CD4-positive, alpha-beta T cell treated with Interleukin-17A for 1 hour (primary cell): ENCODE measurements around the gene GOT2.
"Not testable (repeated sequence)": the region's sequence is repeated elsewhere in the genome, so short reads cannot be mapped to it uniquely, and the experiment has no call there.

Experiments
- DNase-seq: peaks from one replicate; pipeline ENCODE4 v3.0.0-alpha.2; 2020

Gene GOT2

DNA sequence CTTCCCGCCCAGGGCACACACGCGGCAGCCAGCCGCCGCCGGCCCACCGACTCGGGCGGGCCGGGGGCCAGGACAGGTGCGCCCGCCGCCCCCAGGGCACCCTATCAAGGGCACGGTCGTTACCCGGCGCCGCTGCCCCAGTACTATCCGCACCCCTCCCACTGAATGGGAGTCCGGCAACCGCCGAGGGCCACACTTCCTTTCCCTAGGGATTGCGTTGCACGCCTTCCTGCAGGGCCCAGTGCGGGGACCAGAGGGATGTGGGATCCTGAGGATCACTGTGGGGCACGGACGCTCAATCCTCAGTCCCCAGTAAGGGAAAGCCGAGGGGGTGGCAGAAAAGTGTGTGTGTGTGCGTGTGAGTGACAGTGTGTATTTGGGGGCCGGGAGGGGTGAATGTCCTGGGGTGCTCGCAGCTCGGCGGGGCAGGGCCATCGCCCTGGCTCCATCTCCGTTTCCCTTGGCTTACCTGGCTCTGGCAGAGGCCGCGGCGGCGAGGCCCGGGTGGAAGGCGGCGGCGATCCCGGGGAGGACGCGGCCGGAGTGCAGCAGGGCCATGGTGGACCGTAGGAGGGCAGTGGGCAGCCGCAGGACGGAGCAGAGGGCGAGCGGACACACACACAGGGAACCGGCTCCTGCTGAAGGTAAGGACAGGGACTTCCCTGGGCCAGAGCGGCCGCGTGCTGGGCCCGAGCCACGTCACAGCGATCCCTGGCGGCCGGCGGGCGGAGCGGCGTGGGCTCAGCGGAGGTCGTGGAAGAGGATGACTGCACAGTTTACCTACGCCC is at the start of gene GOT2:
GOT2 (minus strand) TSS at position 646 of the 788 bp plus-strand sequence; CDS start at position 558, 88 bp downstream.
- DNase-seq, result peak; percentile 83

DNA sequence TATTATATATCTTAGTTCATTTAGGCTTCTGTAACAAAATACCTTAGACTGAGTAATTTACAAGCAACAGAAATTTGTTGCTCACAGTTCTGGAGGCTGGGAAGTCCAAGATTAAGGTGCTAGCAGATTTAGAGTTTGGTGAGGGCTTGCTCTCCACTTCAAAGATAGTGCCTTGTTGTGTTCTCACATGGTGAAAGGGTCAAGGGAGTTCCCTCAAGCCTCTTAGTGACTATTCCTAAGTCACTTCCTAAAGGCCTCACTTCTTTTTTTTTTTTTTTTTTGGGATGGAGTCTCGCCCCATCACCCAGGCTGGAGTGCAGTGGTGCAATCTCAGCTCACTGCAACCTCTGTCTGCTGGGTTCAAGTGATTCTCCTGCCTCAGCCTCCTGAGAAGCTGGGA is 45.2 kb upstream of the GOT2 start:
- DNase-seq, result not testable (repeated sequence)

DNA sequence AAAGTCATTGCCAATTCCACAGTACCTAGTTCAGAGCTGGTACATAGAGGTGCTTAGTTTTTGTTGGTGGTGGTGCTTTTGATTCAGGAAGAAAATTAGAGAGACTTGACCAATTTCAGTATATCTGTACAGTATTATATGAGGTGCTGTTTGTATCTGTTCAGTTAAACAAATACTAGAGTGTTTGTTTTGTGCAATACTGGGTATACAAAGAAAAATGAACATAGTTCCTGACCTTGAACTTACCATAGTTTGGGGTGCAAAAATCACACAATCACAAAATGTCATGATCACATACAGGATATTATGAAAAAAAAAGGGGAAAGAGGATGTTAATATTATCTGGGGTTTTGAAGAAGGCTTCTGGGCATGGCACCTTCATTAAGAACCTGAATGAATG is 39.8 kb upstream of the GOT2 start:
- DNase-seq, result no peak

DNA sequence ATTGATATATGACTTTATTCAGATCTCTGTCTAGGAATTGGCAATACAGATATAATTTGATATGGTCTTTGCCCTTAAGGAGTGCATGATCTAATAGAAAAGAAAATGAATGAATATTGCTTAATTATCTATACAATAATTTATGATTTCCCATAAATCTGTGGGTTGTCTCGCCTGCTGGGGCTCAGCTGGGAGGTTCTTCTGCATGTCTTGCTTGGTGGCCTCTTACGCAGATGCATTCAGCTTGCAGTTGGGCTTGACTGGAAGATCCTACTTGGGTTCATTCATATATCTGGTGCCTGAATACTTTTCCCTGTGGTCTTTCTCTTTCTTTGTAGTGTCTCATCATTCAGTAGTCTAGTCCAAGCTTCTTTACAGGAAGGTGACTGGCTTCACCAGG is 34.0 kb upstream of the GOT2 start:
- DNase-seq, result no peak

DNA sequence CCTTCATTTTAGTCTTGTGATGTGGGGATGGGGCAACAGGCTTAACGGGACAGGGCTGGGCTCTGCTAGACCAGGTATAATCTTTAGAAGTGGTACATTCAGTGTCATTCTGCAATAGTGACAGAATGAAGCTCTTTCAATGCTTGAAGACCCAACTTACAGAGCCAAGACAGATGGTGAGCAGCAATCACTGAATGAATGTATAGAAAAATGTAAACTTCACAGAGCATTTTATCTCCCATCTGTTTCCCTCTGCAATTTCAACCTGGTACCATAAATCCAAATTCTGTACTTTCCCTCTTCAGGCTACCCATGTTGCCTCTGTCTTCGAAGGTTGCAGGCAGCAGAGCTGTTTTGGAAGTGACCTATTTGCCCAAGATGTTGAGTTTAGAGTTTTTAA is 33.5 kb upstream of the GOT2 start:
- no peak for DNase-seq

DNA sequence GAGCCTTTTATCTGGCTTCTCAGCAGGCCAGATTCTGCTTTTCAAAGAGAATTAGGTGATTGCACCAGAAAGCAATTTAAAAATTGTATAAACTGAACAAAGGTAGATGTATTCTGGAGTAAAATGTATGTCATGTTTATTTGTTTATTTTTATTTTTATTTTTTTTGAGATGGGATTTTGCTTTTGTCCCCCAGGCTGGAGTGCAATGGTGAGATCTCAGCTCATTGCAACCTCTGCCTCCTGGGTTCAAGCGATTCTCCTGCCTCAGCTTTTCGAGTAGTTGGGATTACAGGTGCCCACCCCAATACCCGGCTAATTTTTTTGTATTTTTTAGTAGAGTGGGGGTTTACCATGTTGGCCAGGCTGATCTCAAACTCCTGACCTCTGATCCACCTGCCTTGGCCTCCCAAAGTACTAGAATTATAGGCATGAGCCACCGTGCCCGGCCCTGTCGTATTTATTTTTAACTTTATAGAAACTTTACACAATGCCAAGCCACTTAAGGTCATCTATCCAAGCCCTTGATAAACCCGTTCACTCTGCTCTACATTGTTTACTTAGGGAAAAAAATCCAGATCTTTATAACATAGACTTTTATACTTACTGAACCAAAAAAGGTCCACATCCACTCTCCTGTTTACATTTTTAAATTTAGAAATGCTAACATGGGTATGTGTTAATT is 22.7 kb upstream of the GOT2 start:
- DNase-seq, result no peak

DNA sequence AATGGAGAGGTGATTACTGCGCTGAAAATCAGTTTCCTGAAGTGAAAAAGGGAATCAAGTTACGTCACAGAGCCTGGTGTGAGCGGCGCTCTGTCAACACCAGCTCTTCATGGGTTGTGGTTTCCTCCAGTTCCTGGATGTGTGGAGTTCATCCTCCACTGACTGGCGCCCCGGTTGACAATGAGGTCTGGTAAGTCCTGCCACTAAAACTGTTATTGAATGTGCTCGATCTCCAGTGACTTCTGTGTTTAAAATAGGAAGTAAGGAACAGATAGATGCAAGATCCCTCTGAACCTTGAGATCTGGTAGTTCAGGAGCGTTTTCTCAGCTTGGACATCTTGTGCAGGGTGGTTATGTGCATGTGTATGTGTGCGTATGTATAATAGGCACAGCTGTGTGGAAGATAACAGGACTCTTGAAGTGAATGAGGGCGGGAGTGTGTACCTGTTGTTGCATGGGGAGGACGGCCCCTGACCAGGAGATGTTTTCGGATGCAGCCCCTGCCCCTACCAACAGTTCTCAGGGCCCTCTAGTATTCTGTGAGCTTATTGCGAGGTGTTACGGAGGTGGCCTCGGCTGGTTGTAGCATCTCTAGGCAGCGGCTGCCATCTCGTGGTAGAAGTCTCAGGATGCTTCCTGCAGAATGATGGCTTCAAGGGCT is 22.0 kb upstream of the GOT2 start:
- peak; percentile 82 for DNase-seq

DNA sequence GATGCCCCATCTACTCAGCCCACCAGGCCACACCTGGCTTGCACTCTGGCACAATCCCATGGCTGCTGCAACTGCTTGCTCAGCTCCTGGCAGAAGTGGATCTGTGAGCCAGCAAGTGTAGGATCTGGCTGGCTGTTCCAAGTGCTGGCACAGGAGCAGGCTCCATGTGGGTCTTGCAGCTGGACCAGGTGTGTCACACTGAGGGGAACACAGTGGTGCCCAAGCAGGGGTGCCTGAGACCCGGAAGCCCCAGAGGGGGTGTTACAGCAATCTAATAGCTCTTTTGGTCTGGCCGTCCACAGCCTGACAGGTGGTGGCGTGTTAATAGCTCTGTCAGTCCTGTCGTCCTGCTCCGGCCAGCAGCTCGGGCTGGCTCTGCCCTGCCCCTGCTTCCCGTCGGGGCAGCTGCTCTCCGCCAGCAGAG is 19.6 kb upstream of the GOT2 start:
- no peak for DNase-seq

DNA sequence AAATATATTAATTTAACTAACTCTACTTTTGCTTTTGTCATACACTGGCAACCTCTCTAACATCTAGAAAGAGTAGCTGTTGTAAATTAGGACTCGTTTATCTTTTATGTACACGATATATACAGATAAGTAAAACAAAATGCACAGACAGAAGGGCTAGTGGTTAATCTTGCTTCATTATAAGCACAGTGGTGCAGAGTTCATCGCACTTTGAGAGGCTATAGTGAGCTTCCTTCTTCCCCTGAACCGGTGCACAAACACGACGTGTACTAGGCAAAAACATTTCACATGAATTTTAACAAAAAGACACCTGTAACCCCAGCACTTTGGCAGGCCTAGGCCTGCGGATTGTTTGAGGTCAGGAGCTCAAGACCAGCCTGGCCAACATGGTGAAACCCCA is 10.4 kb upstream of the GOT2 start:
- no peak for DNase-seq

DNA sequence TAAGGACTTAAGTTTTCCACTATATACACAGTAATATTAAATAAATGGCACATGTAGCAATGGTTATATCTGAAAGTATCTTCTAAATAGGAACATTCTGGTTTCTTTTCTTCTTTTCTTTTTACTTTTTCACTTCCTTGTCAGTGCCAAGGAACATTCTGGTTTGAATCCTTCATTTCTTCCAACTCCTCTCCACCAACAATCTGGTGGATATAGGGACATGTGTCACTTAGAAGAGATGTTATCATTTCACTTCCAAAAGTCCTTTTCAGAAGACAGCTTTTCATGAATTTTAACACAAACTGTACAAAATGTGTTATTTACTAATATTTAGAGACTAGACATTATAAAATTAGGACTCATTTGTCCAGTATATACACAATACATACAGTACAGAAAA is 7.9 kb upstream of the GOT2 start:
- DNase-seq, result no peak

DNA sequence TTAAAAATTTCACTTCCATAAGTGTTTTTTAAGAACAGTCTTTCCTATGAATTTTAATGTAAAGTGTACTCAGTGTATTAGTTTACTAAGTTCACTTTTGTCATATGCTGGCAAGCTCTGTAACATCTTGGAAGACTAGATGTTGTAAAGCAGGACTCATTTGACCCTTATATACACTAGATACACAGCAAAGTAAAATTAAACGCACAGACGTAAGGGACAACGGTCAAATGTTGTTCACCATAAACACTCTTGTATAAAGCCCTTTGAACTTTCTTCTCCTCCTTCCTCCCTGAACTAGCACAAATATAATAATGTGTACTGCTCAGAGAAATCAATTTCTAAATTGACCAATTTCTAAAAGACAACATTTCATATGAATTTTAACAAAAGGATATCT is 7.0 kb upstream of the GOT2 start:
- no peak for DNase-seq

DNA sequence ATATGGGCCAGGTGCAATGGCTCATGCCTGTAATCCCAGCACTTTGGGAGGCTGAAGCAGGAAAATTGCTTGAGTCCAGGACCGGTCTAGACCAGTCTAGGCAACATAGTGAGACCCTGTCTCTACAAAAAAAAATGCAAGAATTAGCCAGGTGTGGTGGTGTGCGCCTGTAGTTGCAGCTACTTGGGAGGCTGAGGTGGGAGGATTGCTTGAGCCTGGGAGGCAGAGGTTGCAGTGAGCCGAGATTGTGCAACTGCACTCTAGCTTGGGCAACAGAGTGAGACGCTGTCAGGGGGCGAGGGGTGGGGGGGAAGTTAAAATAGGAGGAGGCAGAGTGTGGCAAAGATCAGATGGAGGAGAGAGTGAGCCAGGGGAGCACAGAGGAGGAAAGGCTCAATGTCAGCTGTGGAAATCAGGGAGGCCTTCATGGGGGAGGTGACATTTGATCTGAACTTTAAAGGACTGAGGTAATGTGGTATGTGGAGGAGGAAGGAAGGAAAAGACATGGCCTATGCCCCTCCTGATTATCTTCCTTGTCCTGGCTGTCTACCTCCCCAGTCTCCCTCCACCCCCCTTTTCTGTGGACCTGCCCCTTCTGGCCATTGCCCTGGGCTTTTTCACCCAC is 4.7 kb upstream of the GOT2 start:
- DNase-seq, result no peak

DNA sequence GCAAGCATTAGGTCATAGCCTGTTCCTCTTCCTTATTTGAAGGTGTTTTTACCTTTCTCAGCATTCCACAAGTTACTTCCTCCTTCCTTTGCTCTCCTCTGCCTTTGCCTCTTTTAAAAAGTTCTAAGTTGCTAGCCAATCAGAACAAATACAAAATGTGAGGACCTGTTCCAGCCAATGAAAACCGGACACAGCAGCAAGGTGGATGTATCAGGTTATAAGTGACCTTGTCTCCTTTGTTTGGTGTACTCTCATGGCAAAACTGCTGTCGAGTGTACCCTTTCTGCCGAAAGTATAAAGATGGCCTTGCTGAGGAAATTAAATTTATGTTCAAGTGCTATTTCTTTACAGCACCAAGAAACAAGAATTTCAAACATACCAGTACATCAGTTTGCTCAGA is 2.2 kb upstream of the GOT2 start:
- not testable (repeated sequence) for DNase-seq

DNA sequence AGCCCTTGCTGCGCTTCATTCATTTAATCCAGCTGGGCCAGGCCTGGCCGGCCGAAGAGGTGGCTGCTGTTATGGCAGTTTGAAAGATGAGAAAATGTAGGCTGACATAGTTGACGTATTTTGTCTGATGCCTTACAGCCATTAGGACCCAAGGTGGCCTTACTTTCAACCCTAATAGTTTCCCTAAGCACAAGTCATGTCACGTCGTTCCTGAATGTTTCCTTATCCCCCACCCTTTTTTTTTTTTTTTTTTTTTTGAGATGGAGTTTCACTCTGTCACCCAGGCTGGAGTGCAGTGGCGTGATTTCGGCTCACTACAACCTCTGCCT is 307 bp upstream of the GOT2 start:
- DNase-seq, result no peak

DNA sequence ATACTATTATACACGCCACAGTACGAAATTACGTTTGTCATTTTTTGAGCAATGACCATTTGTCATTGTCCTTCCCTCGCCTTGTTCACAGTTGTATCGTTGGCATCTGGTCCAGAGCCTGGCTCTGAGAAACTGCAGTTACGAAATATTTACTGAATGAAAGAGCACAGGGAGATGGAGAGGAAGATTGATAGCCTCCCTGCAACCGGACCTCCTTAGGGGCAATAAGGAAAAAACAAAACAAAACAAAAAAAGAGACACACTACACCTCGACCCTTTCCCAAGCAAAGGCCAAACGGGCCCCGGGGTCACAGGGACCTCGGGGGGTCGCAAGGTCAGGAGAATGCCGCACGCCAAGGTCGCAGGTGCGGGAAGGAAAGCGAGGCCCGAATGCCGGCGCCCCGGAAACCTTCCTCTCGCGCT is 857 bp downstream of the GOT2 start:
- DNase-seq, result no peak

DNA sequence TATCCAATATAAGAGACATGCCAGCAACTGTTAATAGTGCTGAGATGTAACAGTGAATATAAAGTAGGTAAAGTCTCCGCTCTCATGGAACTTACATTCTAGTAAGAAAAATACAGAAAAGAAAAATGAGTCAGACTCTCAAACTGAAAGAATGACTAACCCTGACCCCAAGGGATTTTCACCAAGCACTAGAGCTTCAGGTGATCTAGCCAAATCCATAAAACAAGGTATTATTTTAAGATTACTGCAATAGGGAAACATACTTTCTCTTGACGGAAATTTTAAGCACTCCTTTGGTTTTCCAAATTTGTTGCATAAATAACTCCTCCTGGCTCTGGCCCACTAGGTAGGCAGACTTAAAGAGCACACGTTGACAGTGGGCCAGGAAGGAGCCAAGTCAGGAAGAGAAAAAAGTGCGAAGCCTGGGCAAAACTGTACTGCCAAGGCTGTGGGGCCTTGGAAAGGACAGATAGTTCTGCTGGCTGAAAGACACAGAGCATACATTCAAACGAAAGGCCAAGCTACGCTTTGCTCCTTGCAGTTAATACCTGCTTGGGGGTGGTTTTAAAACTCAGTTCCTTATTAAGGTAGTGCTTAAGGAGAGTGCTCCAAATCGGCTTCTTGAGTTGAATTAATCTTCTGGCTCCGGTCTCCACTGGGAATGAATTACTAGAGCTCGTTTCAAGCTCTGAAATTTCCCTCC is 1.4 kb downstream of the GOT2 start:
- DNase-seq, result no peak

DNA sequence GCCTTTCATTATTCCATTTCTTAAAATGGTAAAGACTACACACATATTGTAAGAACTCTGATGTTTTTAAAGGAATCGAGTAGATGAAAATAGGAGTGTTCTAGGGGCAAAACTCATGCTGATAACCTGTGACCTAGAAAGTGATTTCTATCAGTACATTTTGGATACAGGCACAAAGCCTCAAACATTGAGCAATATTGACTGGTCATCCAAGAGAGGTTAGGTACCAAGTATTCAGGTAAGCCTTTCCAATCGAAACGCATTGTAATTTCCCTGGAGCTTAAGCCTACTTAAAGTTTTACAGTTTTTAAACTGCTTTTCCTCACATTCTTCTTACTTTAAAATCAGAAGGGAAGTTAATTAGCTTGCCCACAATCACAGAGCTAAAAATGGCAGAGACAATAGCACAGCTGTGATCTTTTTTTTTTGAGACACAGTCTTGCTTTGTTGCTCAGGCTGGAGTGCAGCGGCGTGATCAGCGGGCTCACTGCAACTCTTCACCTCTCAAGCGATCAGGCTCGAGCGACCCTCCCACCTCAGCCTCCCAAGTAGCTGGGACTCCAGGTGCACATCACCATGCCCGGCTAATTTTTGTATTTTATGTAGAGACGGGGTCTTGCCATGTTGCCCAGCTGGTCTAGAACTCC is 3.3 kb downstream of the GOT2 start:
- no peak for DNase-seq

DNA sequence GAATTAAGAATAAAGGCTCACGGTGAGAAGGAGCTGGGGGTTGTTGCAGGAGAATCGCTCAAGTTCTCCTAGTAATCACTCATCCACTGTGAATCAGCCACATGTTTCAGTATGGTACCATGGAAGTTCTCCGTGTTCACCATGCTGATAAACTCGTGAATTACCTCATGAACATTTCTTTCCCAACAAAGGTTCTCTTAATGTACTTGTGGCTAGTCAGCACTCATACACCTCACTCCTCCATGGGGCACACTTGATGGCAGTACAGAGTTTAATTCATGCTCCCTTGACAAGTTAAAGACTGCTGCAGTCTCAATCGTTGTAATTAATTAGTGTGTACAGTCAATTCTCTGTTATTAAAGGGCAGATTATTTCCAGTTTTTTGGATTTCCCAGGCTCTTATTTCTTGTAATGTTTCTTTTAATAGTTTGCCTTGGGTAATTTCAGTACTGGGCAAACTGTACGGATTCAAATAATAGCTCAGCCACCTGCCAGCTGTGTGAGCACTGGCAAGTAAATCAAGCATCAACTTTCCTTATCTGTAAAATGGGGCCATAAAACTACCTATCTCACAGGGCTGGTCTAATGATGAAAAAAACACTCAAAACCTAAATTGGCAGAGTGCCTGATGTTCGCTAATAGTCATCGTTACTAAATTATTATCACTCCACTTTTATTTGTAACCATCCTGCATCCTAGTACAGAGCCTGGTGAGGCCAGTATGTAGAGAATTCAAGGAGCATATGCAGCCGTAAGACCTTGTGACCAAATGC is 6.1 kb downstream of the GOT2 start:
- no peak for DNase-seq

DNA sequence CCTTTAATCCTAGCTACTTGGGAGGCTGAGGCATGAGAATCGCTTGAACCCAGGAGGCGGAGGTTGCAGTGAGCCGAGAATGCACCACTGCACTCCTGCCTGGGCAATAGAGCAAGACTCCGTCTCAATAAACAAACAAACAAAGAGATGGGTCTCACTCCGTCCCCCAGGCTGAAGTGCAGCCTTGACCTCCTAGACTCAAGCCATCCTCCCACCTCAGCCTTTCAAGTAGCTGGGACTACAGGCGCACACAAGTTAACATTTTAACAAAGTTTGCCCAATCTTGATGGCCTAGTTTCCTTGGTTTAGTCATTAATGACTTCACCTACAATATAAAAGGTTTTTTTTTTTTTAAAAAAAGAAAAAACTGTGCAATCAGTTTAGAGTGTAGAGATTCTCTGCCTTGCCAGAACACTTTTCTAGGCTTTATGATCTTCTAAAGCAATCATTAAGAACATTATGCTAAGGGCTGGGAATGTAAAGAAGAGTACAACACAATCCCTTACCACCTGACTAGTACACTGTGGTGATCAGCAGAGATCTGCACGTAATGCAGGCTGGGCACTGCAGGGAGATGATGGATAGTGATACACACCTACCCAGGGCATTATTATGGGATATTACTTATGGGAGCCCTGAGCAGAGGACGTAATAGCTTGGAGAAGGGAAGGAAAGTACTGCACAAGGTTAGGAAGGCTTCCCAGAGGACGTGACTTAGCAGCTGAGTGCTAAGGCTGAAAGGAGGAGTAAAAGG is 6.9 kb downstream of the GOT2 start:
- DNase-seq, result no peak

DNA sequence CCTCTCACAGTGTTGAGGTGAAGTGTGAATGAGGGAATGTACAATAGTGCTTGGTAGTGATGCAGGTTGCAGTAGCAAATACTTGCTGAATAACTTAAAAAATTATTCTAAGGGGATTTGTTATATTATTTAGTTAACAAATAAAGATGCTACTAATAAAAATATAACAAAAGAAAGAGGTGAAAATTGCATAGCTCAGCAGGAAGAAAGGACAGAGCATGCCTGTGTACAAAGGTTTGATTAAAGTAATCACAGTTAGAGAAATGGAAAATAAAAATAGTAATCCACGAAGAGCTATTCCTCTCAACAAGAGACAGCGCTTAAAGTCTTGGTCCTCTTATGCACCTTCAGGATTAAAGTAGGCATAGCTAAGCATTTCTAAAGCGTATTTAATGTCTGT is 11.0 kb downstream of the GOT2 start:
- no peak for DNase-seq

DNA sequence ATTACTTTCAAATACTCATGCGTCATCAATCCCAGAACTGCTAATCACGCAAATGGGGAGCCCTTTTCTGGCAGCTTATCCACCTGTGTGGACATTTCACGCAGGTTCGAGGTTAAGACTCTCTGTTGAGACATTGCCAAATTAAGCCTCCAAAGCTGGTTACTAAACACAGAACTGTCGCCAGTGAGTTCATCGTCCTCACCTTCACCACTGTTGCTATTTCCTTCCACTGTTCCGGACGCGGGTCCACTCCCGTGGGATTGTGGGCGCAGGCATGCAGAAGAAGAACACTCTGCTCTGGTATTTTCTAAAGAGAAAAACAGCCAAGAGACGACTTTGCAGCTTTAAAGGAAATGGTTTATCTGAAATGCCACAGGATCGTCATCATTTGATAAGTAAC is 16.1 kb downstream of the GOT2 start:
- DNase-seq, result no peak
